MCF 10A (cell line): Measurements from ENCODE around the gene ARPC5. TPM values are rescaled to one million over a fixed set of nuclear protein-coding genes. Genes with fewer than 3 reads are reported as not detected.
A peak's percentile ranks its signal among the peaks of the same experiment; 100 is the strongest.

Experiments
- BruUV-seq: library from RNA; stranded (reverse); fragments of 400-500 nt; replicated peaks from 2 replicates; lab custom pipeline; 2021; lab: Mats Ljungman, UMichigan
- CTCF ChIA-PET: fragments of 300-600 bp; sonication (Branson Sonifier 250); formaldehyde crosslinking; extraction: SDS; loops from one replicate; lab custom pipeline; 2021; ENCODE audit warnings: antibody characterized with exemption, inconsistent platforms; lab: Yijun Ruan, JAX
- POLR2A ChIA-PET: fragments of 300-600, 350-650 bp; sonication (Branson Sonifier 250); formaldehyde crosslinking; extraction: SDS; loops from one replicate; lab custom pipeline; 2020; ENCODE audit warnings: antibody characterized with exemption, inconsistent platforms; lab: Yijun Ruan, JAX
- DNase-seq: peaks from one replicate; pipeline ENCODE4 v3.0.0-alpha.2; 2018; ENCODE audit not compliant: unreplicated experiment
- H3K27ac Mint-ChIP-seq: one replicate; pipeline ENCODE4 v1.8.0; 2022; ENCODE audit warnings: mild to moderate bottlenecking, low read depth, mixed read lengths; ENCODE audit not compliant: unreplicated experiment
- H3K27me3 Mint-ChIP-seq: one replicate; pipeline ENCODE4 v1.8.0; 2022; ENCODE audit warnings: mixed read lengths; ENCODE audit not compliant: insufficient read depth, unreplicated experiment
- H3K36me3 Mint-ChIP-seq: one replicate; pipeline ENCODE4 v1.8.0; 2022; ENCODE audit warnings: mild to moderate bottlenecking, moderate library complexity, mixed read lengths; ENCODE audit not compliant: insufficient read depth, unreplicated experiment
- H3K4me1 Mint-ChIP-seq: one replicate; pipeline ENCODE4 v1.8.0; 2022; ENCODE audit warnings: mixed read lengths; ENCODE audit not compliant: insufficient read depth, unreplicated experiment
- H3K4me3 Mint-ChIP-seq: one replicate; pipeline ENCODE4 v1.8.0; 2022; ENCODE audit warnings: mild to moderate bottlenecking, moderate library complexity, mixed read lengths; ENCODE audit not compliant: unreplicated experiment
- H3K9me3 Mint-ChIP-seq: one replicate; pipeline ENCODE4 v1.8.0; 2022; ENCODE audit warnings: mixed read lengths; ENCODE audit not compliant: unreplicated experiment
- intact Hi-C: fragments of 100-400 bp; cut with micrococcal nuclease; formaldehyde crosslinking; loops from 2 replicates; pipeline ENCODE4 v1.14.1; 2022
- total RNA-seq: library from RNA; stranded (reverse); gene quantifications from 2 replicates; pipeline ENCODE4 v1.2.3, GENCODE V29; 2022
- TF ChIP-seq, protein P1 (sequence below): fragments of 200-600 bp; IDR thresholded peaks from one replicate; pipeline ENCODE4 v1.8.0; 2022; ENCODE audit warnings: antibody characterized with exemption, mild to moderate bottlenecking; ENCODE audit not compliant: unreplicated experiment

Gene ARPC5
- total RNA-seq, 1 experiment from 2014 or later, result 195 TPM

DNA sequence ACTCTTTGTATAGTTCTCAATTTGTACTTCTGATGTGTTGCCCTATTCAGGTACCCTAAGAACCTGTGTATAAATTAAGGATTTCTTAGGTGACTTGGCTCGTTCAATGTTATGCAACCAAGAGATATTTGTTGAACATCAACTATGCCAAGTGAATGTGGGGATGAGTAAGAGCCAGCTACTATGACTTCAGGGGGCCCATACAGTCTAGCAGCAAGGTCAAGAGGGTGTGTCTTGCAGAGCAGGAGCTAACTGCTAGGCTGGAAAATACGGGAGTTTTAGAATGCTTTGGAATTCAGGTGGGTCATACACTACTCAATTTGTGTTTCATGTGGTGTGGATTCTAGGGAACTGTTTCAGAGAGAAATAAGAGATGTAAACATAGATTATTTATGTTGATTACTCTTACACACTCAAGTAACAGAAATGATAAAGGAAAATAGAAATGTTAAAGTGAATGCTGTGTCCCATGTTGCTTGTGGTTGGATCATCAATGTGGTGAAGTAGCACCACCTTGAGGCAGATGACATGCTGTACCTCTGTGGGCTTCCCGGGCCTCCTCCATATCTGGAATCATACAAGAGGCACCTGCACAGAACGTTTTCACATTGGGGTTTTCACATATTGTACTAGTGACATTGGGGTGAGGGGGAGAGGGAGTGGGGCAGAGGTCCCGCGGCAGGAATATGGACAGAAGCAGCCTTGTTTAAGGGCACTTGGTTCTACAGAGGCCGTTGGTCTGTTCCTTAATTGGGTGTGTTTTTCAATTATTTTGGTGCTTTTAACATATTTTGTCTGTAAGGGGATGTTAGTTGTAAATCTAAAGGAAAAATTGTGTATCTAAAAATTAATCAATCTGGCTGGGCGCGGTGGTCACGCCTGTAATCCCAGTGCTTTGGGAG lies 12.4 kb downstream of the ARPC5 start:
- intact Hi-C loops, result loop anchor here (1.0 to 5.0 kb wide), 10 partner anchors 14 to 661 kb away; no protein-coding TSS in a partner anchor
- BruUV-seq, result no TSS peak
- POLR2A ChIA-PET, result interaction anchor here (0.5 to 6.8 kb wide), 9 partner anchors 10 to 154 kb away, joined by 3 to 67 read pairs (median 3); partner anchors contain the start of genes ARPC5 and SMG7
- Mint-ChIP-seq H3K4me3 (no peak overlapping the region), H3K27ac (peak overlapping the region; percentile 65), H3K27me3 (no peaks in the 10 kb centered on the region), H3K36me3 (peaks cover 55% of the 10 kb centered on the region), H3K4me1 (peaks cover 35% of the 10 kb centered on the region), H3K9me3 (no peaks in the 10 kb centered on the region)
- CTCF ChIA-PET, result interaction anchor here (0.6 to 2.4 kb wide), 26 partner anchors 9 to 341 kb away, joined by 3 to 33 read pairs (median 4); no protein-coding TSS in a partner anchor
- TF ChIP-seq, protein P1, sequence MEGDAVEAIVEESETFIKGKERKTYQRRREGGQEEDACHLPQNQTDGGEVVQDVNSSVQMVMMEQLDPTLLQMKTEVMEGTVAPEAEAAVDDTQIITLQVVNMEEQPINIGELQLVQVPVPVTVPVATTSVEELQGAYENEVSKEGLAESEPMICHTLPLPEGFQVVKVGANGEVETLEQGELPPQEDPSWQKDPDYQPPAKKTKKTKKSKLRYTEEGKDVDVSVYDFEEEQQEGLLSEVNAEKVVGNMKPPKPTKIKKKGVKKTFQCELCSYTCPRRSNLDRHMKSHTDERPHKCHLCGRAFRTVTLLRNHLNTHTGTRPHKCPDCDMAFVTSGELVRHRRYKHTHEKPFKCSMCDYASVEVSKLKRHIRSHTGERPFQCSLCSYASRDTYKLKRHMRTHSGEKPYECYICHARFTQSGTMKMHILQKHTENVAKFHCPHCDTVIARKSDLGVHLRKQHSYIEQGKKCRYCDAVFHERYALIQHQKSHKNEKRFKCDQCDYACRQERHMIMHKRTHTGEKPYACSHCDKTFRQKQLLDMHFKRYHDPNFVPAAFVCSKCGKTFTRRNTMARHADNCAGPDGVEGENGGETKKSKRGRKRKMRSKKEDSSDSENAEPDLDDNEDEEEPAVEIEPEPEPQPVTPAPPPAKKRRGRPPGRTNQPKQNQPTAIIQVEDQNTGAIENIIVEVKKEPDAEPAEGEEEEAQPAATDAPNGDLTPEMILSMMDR, result peak; percentile 97
- DNase-seq, result peak; percentile 86

DNA sequence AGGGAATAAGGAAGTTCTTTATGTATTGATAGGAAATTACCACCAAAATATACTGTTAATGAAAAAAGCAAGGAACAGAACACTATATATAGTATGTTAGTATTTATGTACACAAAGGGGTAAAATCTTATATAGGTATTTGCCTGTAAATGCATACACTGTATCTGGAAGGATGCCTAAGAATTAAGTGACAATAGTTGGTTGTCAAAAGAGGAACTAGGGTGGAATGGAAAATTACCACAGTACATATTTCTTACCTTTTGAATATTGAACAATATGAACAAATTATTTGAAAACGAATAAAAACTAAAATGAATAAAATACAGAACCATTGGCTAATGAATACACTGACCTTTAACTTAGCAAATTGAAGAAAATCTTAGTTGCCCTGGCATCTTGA lies 13.6 kb downstream of the ARPC5 start:
- no peak for DNase-seq
- no TSS peak for BruUV-seq
- Mint-ChIP-seq H3K9me3 (no peaks in the 10 kb centered on the region), H3K36me3 (peaks cover 45% of the 10 kb centered on the region), H3K4me1 (peaks cover 41% of the 10 kb centered on the region), H3K27ac (no peak overlapping the region), H3K4me3 (no peak overlapping the region), H3K27me3 (no peaks in the 10 kb centered on the region)
- TF ChIP-seq, protein P1, result no peak
- intact Hi-C loops, result loop anchor here (2.0 to 5.0 kb wide), 2 partner anchors 79 to 660 kb away; no protein-coding TSS in a partner anchor
- POLR2A ChIA-PET, result interaction anchor here (1.3 to 6.8 kb wide), 4 partner anchors 11 to 150 kb away, joined by 3 to 67 read pairs (median 10); partner anchors contain the start of genes ARPC5 and SMG7
- CTCF ChIA-PET, result interaction anchor here (0.6 to 3.4 kb wide), 12 partner anchors 10 to 340 kb away, joined by 3 to 33 read pairs (median 4); no protein-coding TSS in a partner anchor

DNA sequence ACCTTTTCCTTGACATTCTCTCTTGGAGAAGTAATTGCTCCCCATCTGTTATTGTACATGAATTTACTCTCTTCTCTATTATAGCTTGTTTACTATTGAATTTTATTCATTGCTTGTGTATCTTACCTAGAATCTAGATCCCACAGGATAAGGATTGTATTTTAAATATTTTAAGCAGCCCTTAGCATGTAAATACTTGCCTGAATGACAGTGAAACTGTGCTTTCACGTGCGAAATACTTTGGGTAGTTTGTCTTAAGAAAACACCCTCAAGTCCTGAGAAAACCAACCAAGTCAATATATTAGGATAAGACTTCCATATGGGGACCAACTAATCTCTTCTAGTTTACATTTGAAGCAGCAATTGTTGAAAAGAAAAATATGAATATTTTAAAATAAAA lies 15.3 kb downstream of the ARPC5 start:
- BruUV-seq, result no TSS peak
- Mint-ChIP-seq H3K4me1 (peaks cover 45% of the 10 kb centered on the region), H3K4me3 (no peak overlapping the region), H3K27ac (peak overlapping the region; percentile 78), H3K36me3 (peaks cover 31% of the 10 kb centered on the region), H3K27me3 (no peaks in the 10 kb centered on the region), H3K9me3 (no peaks in the 10 kb centered on the region)
- ChIA-PET POLR2A (interaction anchor here (0.6 to 6.8 kb wide), 14 partner anchors 9 to 1780 kb away, joined by 3 to 67 read pairs (median 4); partner anchors contain the start of genes ARPC5 and SMG7), CTCF (interaction anchor here (0.8 to 3.4 kb wide), 7 partner anchors 9 to 340 kb away, joined by 3 to 24 read pairs (median 3); no protein-coding TSS in a partner anchor)
- intact Hi-C loops, result loop anchor here (5.0 kb wide), 1 partner anchor 658 kb away; no protein-coding TSS in a partner anchor
- DNase-seq, result no peak
- TF ChIP-seq, protein P1, result no peak
